ENCODE data around the gene BAG5. TPM values are rescaled to one million over a fixed set of nuclear protein-coding genes. Genes with fewer than 3 reads are reported as not detected.

Gene BAG5
- total RNA-seq, 1 donor from 2014 or later = 28.8 TPM

GRCh38 chr14:103563226-103563620 is 766 bp upstream of the BAG5 start:
- DNase-seq (no peak), ATAC-seq (ENCODE audit: low read depth) (no peak)
- ChIA-PET CTCF (no interaction called here), POLR2A (no interaction called here)
- peak overlapping the region; percentile 60 for H3K27ac Mint-ChIP-seq
- H3K4me1 Mint-ChIP-seq = peaks cover 56% of the 10 kb centered on the region
- intact Hi-C loops (cut with micrococcal nuclease) = loop anchor here (2.0 to 10.0 kb wide), 3 partner anchors 66 to 282 kb away; partner anchors contain the start of genes KLC1, MARK3 and PPP1R13B
- H3K4me3 Mint-ChIP-seq = peak overlapping the region; percentile 89
- peaks cover 35% of the 10 kb centered on the region for H3K36me3 Mint-ChIP-seq (ENCODE audit: low read depth)
- H3K27me3 Mint-ChIP-seq = no peaks in the 10 kb centered on the region
- H3K9me3 Mint-ChIP-seq = no peaks in the 10 kb centered on the region
- TF ChIP-seq CTCF (IDR thresholded peaks at IDR 0.05) = no peak

DNA sequence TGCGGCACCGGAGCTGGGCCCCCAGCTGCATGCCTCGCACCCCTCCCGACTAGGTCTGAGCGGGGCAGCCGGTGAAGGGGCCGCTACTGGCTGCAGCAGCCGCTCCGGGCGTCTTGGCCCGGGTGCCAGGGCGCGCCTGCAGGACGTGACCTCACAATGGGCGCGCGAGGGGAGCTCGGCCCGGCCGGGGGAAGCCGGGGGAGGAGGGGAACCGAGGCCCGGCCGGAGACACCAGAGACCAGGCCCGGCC is 353 bp downstream of the BAG5 start:
- peak overlapping the region; percentile 79 for H3K27ac Mint-ChIP-seq
- no peak for ATAC-seq (ENCODE audit: low read depth)
- intact Hi-C loops (cut with micrococcal nuclease) = loop anchor here (1.0 to 10.0 kb wide), 6 partner anchors 35 to 283 kb away; partner anchors contain the start of genes EIF5, KLC1, MARK3 and PPP1R13B
- peaks cover 53% of the 10 kb centered on the region for H3K4me1 Mint-ChIP-seq
- no peak for DNase-seq
- ChIA-PET POLR2A (interaction anchor here (0.7 to 2.1 kb wide), 8 partner anchors 32 to 228 kb away, joined by 3 to 15 read pairs (median 4); partner anchors contain the start of genes EIF5 and KLC1), CTCF (interaction anchor here (0.6 to 1.6 kb wide), 3 partner anchors 9 to 867 kb away, joined by 3 to 7 read pairs (median 4); no protein-coding TSS in a partner anchor)
- H3K4me3 Mint-ChIP-seq = peak overlapping the region; percentile 88
- TF ChIP-seq CTCF (IDR thresholded peaks at IDR 0.05) = no peak
- peaks cover 46% of the 10 kb centered on the region for H3K36me3 Mint-ChIP-seq (ENCODE audit: low read depth)
- no peaks in the 10 kb centered on the region for H3K27me3 Mint-ChIP-seq
- H3K9me3 Mint-ChIP-seq = no peaks in the 10 kb centered on the region

GRCh38 chr14:103561381-103562178 is 877 bp downstream of the BAG5 start:
- ATAC-seq (ENCODE audit: low read depth) = peak; percentile 23
- H3K27ac Mint-ChIP-seq = peak overlapping the region; percentile 79

DNA sequence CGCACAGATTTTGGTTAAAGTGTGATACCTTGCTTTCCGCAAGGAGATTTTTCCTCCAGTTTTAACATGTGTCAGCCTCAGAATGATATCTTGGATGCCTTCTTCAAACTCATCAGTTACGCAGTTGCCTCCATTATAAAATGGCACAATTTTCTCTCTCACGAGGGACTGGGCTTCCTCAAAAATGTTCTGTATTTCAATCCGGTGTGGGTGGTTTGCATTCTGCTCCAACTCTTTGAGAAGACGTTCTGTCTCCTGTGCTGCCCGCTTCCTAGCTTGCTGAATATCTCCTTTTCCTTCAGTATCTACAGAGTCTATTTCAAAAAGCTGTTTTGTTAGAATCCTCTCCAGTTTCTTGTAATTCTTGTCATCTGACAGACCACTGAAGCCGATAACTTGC is 1.8 kb downstream of the BAG5 start:
- Mint-ChIP-seq H3K4me1 (peaks cover 53% of the 10 kb centered on the region), H3K27ac (no peak overlapping the region), H3K27me3 (no peaks in the 10 kb centered on the region), H3K9me3 (no peaks in the 10 kb centered on the region), H3K36me3 (ENCODE audit: low read depth) (peaks cover 45% of the 10 kb centered on the region), H3K4me3 (peak overlapping the region; percentile 88)
- DNase-seq (no peak), ATAC-seq (ENCODE audit: low read depth) (no peak)
- no peak for TF ChIP-seq CTCF (IDR thresholded peaks at IDR 0.05)
- intact Hi-C loops (cut with micrococcal nuclease) = loop anchor here (10.0 kb wide), 1 partner anchor 284 kb away; the partner anchor contains the start of gene PPP1R13B
- CTCF ChIA-PET = interaction anchor here (1.6 kb wide), 1 partner anchor 39 kb away, joined by 7 read pairs; no protein-coding TSS in a partner anchor
- POLR2A ChIA-PET = interaction anchor here (0.6 to 2.1 kb wide), 2 partner anchors 33 to 287 kb away, joined by 6 to 15 read pairs; partner anchors contain the start of gene PPP1R13B

More at GRCh38 chr14:103561381-103562178, 877 bp downstream of the BAG5 start:
- CTCF ChIA-PET = interaction anchor here (0.6 to 1.6 kb wide), 3 partner anchors 10 to 867 kb away, joined by 3 to 7 read pairs (median 4); no protein-coding TSS in a partner anchor
- DNase-seq = no peak
- H3K4me1 Mint-ChIP-seq = peaks cover 55% of the 10 kb centered on the region
- H3K9me3 Mint-ChIP-seq = no peaks in the 10 kb centered on the region
- H3K27me3 Mint-ChIP-seq = no peaks in the 10 kb centered on the region
- intact Hi-C loops (cut with micrococcal nuclease) = loop anchor here (1.0 to 10.0 kb wide), 6 partner anchors 34 to 283 kb away; partner anchors contain the start of genes EIF5, KLC1, MARK3 and PPP1R13B
- H3K4me3 Mint-ChIP-seq = peak overlapping the region; percentile 88
- POLR2A ChIA-PET = interaction anchor here (0.7 to 2.1 kb wide), 8 partner anchors 32 to 227 kb away, joined by 3 to 15 read pairs (median 4); partner anchors contain the start of genes EIF5 and KLC1
- H3K36me3 Mint-ChIP-seq (ENCODE audit: low read depth) = peaks cover 47% of the 10 kb centered on the region
- TF ChIP-seq CTCF (IDR thresholded peaks at IDR 0.05) = no peak

DNA sequence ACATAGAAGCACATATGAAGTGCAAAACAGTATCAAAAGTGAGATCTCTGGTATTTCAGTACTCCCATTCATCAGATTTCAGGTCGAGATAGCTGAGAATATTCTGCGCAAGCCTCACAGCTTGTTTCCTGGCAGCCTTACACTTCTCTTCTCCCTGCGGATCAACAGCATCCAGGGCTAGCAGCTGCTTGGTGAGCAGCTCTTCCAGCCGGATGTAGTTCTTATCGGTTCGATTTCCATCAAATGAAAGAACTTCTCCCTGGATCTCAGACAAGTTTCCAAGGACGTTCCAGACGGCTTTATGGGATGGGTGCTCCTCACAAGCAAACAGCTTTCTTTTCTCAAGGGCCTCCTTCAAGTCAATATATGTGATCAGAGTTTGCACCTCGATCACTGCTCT is 2.7 kb downstream of the BAG5 start:
- intact Hi-C loops (cut with micrococcal nuclease) = loop anchor here (10.0 kb wide), 1 partner anchor 285 kb away; the partner anchor contains the start of gene PPP1R13B
- no peaks in the 10 kb centered on the region for H3K9me3 Mint-ChIP-seq
- H3K36me3 Mint-ChIP-seq (ENCODE audit: low read depth) = peaks cover 49% of the 10 kb centered on the region
- ChIA-PET CTCF (no interaction called here), POLR2A (interaction anchor here (0.6 to 1.1 kb wide), 3 partner anchors 64 to 1470 kb away, joined by 4 to 6 read pairs (median 4); partner anchors contain the start of gene PPP1R13B)
- peak overlapping the region; percentile 21 for H3K27ac Mint-ChIP-seq
- H3K4me1 Mint-ChIP-seq = peaks cover 52% of the 10 kb centered on the region
- no peak overlapping the region for H3K4me3 Mint-ChIP-seq
- no peaks in the 10 kb centered on the region for H3K27me3 Mint-ChIP-seq
- TF ChIP-seq CTCF (IDR thresholded peaks at IDR 0.05) = no peak
- DNase-seq (no peak), ATAC-seq (ENCODE audit: low read depth) (no peak)
